Measurements from ENCODE around the gene FIGLA. TPM values are rescaled to one million over a fixed set of nuclear protein-coding genes. Genes with fewer than 3 reads are reported as not detected.

The FIGLA gene
- total RNA-seq, 4 donors from 2014 or later: not detected

DNA sequence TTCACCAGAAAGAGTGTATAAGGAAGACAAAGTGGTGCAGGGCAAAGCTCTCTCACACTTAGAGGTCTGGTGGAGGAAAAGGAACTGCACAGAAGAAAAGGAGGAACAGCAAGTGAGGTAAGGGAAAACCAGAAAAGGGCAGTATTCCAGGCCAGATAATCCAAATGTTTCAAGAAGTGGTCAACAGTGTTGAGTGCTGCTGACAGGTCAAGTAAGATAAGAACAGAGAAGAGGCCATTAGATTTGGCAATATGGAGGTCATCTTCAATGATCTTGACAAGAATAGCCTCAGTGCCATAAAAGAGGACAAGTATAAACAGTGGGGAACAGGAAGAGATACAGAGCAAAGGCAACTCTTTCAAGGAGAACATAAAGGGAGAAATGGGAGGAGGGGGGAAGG, 37.4 kb downstream of the FIGLA start:
- Histone ChIP-seq H3K4me1 (no peaks in the 10 kb centered on the region), H3K27ac (no peak overlapping the region), H3K27me3 (peaks cover 41% of the 10 kb centered on the region), H3K4me3 (no peak overlapping the region), H3K9me3 (no peaks in the 10 kb centered on the region), H3K36me3 (no peaks in the 10 kb centered on the region)
- no peak for TF ChIP-seq POLR2AphosphoS5 (IDR thresholded peaks at IDR 0.05)
- TF ChIP-seq, protein P1, sequence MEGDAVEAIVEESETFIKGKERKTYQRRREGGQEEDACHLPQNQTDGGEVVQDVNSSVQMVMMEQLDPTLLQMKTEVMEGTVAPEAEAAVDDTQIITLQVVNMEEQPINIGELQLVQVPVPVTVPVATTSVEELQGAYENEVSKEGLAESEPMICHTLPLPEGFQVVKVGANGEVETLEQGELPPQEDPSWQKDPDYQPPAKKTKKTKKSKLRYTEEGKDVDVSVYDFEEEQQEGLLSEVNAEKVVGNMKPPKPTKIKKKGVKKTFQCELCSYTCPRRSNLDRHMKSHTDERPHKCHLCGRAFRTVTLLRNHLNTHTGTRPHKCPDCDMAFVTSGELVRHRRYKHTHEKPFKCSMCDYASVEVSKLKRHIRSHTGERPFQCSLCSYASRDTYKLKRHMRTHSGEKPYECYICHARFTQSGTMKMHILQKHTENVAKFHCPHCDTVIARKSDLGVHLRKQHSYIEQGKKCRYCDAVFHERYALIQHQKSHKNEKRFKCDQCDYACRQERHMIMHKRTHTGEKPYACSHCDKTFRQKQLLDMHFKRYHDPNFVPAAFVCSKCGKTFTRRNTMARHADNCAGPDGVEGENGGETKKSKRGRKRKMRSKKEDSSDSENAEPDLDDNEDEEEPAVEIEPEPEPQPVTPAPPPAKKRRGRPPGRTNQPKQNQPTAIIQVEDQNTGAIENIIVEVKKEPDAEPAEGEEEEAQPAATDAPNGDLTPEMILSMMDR (IDR thresholded peaks at IDR 0.05): no peak
- no peak for TF ChIP-seq EP300 (IDR thresholded peaks at IDR 0.05)
- no peak for TF ChIP-seq POLR2A (IDR thresholded peaks at IDR 0.05)
- no peak for DNase-seq (ENCODE audit: low spot score in 2 of 2)

DNA sequence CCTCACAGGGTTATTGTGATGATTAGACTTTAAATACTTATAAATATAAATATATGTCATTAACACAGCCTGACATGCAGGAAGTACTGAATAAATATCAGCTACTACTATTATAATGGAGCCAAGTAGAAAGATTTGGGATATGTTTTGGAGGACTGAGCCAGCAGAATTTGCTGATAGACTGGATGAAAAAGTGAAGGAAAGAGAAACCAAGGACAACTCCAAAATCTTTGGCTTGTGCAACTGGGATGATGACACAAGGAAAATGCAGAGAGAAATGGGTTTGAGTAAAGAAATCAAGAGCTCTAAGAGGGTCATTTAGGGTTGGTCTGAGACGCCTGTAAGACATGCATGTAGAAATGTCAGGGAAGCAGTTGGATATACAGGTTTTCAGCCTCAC, 38.0 kb downstream of the FIGLA start:
- 82% methylated on average over 1 of the region's 1 CpG for WGBS
- Histone ChIP-seq H3K4me1 (no peaks in the 10 kb centered on the region), H3K4me3 (no peak overlapping the region), H3K27me3 (peaks cover 41% of the 10 kb centered on the region), H3K27ac (no peak overlapping the region), H3K9me3 (no peaks in the 10 kb centered on the region), H3K36me3 (no peaks in the 10 kb centered on the region)
- TF ChIP-seq POLR2AphosphoS5 (IDR thresholded peaks at IDR 0.05) (no peak), POLR2A (IDR thresholded peaks at IDR 0.05) (no peak), EP300 (IDR thresholded peaks at IDR 0.05) (no peak)
- TF ChIP-seq, protein P1 (IDR thresholded peaks at IDR 0.05): no peak
- no peak for DNase-seq (ENCODE audit: low spot score in 2 of 2)

DNA sequence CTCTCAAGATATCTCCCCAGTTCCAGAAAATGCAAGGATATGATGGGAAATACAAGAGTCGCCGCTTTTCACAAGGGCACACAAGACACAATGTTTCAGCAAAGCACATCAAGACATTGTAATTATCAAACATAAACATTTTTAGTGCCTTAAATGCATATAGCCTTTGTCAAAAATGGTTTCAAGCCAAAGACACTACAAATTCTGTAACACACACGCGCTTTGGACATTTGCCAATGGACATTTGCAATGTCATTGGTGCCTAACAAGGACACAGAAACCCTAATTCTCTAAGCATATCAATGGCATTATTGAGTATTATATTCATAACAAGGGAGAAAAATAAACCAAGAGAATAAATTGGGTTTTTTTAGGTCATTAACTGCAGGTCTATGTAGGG, 38.6 kb downstream of the FIGLA start:
- H3K9me3 ChIP-seq: no peaks in the 10 kb centered on the region
- WGBS: 72% methylated on average over 4 of the region's 4 CpGs
- H3K36me3 ChIP-seq: no peaks in the 10 kb centered on the region
- no peaks in the 10 kb centered on the region for H3K4me1 ChIP-seq
- TF ChIP-seq EP300 (IDR thresholded peaks at IDR 0.05) (no peak), POLR2A (IDR thresholded peaks at IDR 0.05) (no peak), POLR2AphosphoS5 (IDR thresholded peaks at IDR 0.05) (no peak)
- TF ChIP-seq, protein P1 (IDR thresholded peaks at IDR 0.05): no peak
- no peak overlapping the region for H3K27ac ChIP-seq
- no peak for DNase-seq (ENCODE audit: low spot score in 2 of 2)
- peaks cover 41% of the 10 kb centered on the region for H3K27me3 ChIP-seq
- no peak overlapping the region for H3K4me3 ChIP-seq

DNA sequence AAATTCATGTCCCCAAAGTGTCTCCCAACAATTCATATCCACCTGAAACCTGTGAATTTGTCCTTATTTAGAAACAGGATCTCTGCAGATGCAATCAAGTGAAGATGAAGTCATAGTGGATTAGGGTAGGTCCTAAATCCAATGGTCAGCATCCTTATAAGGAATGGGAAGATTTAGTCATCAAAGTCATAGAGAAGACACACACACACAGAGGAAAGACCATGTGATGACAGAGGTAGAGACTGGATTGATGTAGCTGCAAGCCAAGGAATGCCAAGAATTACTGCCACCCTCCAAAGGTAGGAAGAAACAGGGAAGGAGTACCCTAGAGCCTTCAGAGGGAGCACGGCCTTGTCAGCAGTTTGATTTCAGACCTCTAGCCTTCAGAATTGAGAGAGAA, 40.1 kb downstream of the FIGLA start:
- no peak for TF ChIP-seq POLR2AphosphoS5 (IDR thresholded peaks at IDR 0.05)
- TF ChIP-seq EP300 (IDR thresholded peaks at IDR 0.05): no peak
- TF ChIP-seq, protein P1 (IDR thresholded peaks at IDR 0.05): no peak
- TF ChIP-seq POLR2A (IDR thresholded peaks at IDR 0.05): no peak
- DNase-seq (ENCODE audit: low spot score in 2 of 2): no peak
- peaks cover 35% of the 10 kb centered on the region for H3K27me3 ChIP-seq
- no peaks in the 10 kb centered on the region for H3K9me3 ChIP-seq
- WGBS: 73% methylated on average over 1 of the region's 1 CpG
- H3K27ac ChIP-seq: no peak overlapping the region
- H3K4me3 ChIP-seq: no peak overlapping the region
- no peaks in the 10 kb centered on the region for H3K36me3 ChIP-seq
- no peaks in the 10 kb centered on the region for H3K4me1 ChIP-seq

DNA sequence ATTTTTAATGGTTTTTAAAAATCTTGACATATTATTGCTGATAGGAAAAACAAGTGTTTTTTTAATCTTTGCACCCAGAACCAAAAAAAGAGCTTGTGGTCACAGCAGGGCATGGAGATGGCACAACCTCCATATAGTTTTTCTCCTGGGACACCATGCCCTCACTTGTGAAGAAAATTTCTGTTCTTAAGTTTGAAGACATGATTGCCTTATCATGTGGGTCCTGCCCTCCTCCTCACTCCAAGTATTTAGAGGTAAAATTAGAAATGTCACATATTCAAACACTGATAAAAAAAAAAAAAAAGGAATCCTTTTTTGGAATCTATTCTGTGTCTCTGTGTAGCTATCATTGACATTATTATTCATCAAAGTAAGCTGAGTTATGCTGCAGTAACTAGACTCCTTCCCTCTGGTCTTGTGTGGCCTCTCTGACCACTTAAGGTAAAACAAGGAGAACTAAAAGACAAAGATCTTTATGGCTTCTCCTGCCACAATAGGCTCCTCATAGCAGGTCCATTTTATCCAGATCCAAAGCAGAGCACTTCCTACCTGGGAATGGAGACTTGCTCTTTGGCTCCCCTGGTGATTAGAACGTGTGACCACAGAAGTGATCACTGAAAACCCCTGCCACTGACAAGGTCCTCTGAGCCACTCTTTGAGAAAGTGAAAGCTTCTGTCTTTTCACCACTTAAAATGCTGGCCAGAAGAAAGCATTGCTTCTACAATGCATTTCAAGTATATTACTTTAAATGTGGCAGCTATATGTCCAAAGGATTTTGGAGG, 42.2 kb downstream of the FIGLA start:
- Histone ChIP-seq H3K27me3 (peaks cover 19% of the 10 kb centered on the region), H3K36me3 (no peaks in the 10 kb centered on the region), H3K9me3 (no peaks in the 10 kb centered on the region), H3K4me1 (no peaks in the 10 kb centered on the region), H3K27ac (no peak overlapping the region), H3K4me3 (no peak overlapping the region)
- 18% methylated on average over 1 of the region's 1 CpG for WGBS
- TF ChIP-seq POLR2A (IDR thresholded peaks at IDR 0.05): no peak
- no peak for TF ChIP-seq POLR2AphosphoS5 (IDR thresholded peaks at IDR 0.05)
- TF ChIP-seq EP300 (IDR thresholded peaks at IDR 0.05): no peak
- TF ChIP-seq, protein P1 (IDR thresholded peaks at IDR 0.05): no peak
- no peak for DNase-seq (ENCODE audit: low spot score in 2 of 2)

Data from suprapubic skin (tissue), 4 donors.